Kidney epithelial cell (primary cell): ENCODE data around the gene OTUD5. TPM values are rescaled to one million over a fixed set of nuclear protein-coding genes. Genes with fewer than 3 reads are reported as not detected.

Source experiments
- DNase-seq: peaks from one replicate; pipeline ENCODE4 v3.0.0-alpha.2; 2010; ENCODE audit warnings: low read depth
- H3K27me3 ChIP-seq: 2 replicates; pipeline ENCODE4 v1.6.0; 2011; ENCODE audit warnings: low read length; ENCODE audit not compliant: control insufficient read depth, insufficient read depth
- H3K36me3 ChIP-seq: 2 replicates; pipeline ENCODE4 v1.5.1; 2011; ENCODE audit warnings: low read length; ENCODE audit not compliant: control insufficient read depth, insufficient read depth
- H3K4me3 ChIP-seq: 2 replicates; pipeline ENCODE4 v1.5.1; 2011; ENCODE audit warnings: low read depth, mild to moderate bottlenecking, control low read depth, low read length
- CTCF ChIP-seq: IDR thresholded peaks from 2 replicates; pipeline ENCODE4 v1.5.1; 2011; ENCODE audit warnings: mild to moderate bottlenecking, moderate library complexity, low read length, control low read depth, inconsistent platforms; ENCODE audit not compliant: insufficient read depth, poor library complexity, severe bottlenecking
- total RNA-seq: library from RNA; depleted of rRNA; stranded (reverse); fragments of >200 nt; gene quantifications from 2 replicates; pipeline ENCODE4 v1.2.3, GENCODE V29; 2015

The OTUD5 gene
- total RNA-seq, 1 donor from 2014 or later = 51.7 TPM

- TF ChIP-seq CTCF = no peak
- DNase-seq = no peak
These were observed 8.8 kb downstream of the OTUD5 start for GRCh38 chrX:48948589-48948988.

GRCh38 chrX:48945517-48946348 is 11.7 kb downstream of the OTUD5 start:
- H3K36me3 ChIP-seq = no peaks in the 10 kb centered on the region
- no peak for DNase-seq
- no peaks in the 10 kb centered on the region for H3K27me3 ChIP-seq

More at GRCh38 chrX:48948589-48948988, 8.8 kb downstream of the OTUD5 start:
- no peaks in the 10 kb centered on the region for H3K36me3 ChIP-seq
- no peak overlapping the region for H3K4me3 ChIP-seq
- H3K27me3 ChIP-seq = no peaks in the 10 kb centered on the region

DNA sequence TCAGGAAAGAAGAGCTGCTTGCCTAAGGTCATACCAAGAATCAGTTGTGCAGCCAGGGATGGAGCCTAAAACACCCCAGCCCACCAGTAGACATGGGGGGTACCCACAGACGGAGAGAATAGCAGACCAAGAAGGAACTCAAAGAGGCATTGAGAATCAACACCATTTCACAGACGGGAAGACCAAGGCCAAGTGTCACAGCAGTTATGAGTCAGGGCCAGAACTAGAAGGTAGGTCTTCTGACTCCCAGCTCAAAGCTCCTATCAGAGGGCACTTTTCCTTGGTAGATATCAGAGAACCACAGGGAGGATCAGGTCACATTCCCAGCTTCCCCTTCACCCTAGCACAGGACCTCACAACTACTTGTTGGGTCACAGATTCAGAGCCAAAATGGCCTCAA is 14.5 kb downstream of the OTUD5 start:
- no peak for DNase-seq
- Histone ChIP-seq H3K36me3 (no peaks in the 10 kb centered on the region), H3K4me3 (no peak overlapping the region), H3K27me3 (no peaks in the 10 kb centered on the region)
- no peak for TF ChIP-seq CTCF

More at GRCh38 chrX:48945517-48946348, 11.7 kb downstream of the OTUD5 start:
- TF ChIP-seq CTCF = peak; percentile 80
- no peak overlapping the region for H3K4me3 ChIP-seq

GRCh38 chrX:48940404-48940955 is 16.9 kb downstream of the OTUD5 start:
- Histone ChIP-seq H3K27me3 (no peaks in the 10 kb centered on the region), H3K36me3 (no peaks in the 10 kb centered on the region), H3K4me3 (no peak overlapping the region)
- DNase-seq = no peak
- TF ChIP-seq CTCF = no peak

GRCh38 chrX:48939524-48940228 is 17.7 kb downstream of the OTUD5 start:
- no peak for TF ChIP-seq CTCF
- no peak for DNase-seq
- no peaks in the 10 kb centered on the region for H3K36me3 ChIP-seq
- H3K4me3 ChIP-seq = no peak overlapping the region
- no peaks in the 10 kb centered on the region for H3K27me3 ChIP-seq
